ENCODE measurements around the gene STX16. TPM values are rescaled to one million over a fixed set of nuclear protein-coding genes. Genes with fewer than 3 reads are reported as not detected.

The STX16 gene
- total and polyA plus RNA-seq, 2 of the 13 experiments (the other 11 are each of a cell fraction or from before 2014, with no cell fraction given) = 28.0 to 72.7 TPM

- TF ChIP-seq AKAP8 (CRISPR knock-in tag; IDR thresholded peaks at IDR 0.05) (peak; percentile 90; the same call in 1 of the 2 replicates), HBP1 (CRISPR knock-in tag; IDR thresholded peaks at IDR 0.05; ENCODE audit: low read depth) (peak; percentile 99), ATF2 (CRISPR knock-in tag; IDR thresholded peaks at IDR 0.05) (peak; percentile 97), ZMAT3 (CRISPR knock-in tag; conservative IDR thresholded peaks at IDR 0.05) (peak; percentile 99), NRL (CRISPR knock-in tag; IDR thresholded peaks at IDR 0.05; ENCODE audit: borderline replicate concordance) (peak; percentile 99), NFIB (CRISPR knock-in tag; IDR thresholded peaks at IDR 0.05; ENCODE audit: borderline replicate concordance) (no peak), SSRP1 (CRISPR knock-in tag; IDR thresholded peaks at IDR 0.05) (peak; percentile 92; the same call in 1 of the 2 replicates), ZBTB33 (CRISPR knock-in tag; IDR thresholded peaks at IDR 0.05) (peak; percentile 93), ZNF790 (CRISPR knock-in tag; IDR thresholded peaks at IDR 0.05; ENCODE audit: borderline replicate concordance) (peak; percentile 99), NBN (conservative IDR thresholded peaks at IDR 0.05) (no peak), ETV5 (CRISPR knock-in tag; IDR thresholded peaks at IDR 0.05; ENCODE audit: borderline replicate concordance) (peak; percentile 88), WIZ (CRISPR knock-in tag; IDR thresholded peaks at IDR 0.05) (peak; percentile 96), SP4 (CRISPR knock-in tag; IDR thresholded peaks at IDR 0.05) (peak; percentile 96), HMG20A (CRISPR knock-in tag; IDR thresholded peaks at IDR 0.05; ENCODE audit: borderline replicate concordance) (peak; percentile 64; the same call in 1 of the 2 replicates), ATF7 (IDR thresholded peaks at IDR 0.05) (no peak), ATF7 (CRISPR knock-in tag; IDR thresholded peaks at IDR 0.05) (peak; percentile 95), CHD4 (IDR thresholded peaks at IDR 0.05; ENCODE audit: borderline replicate concordance, low read length) (peak; percentile 89; the same call in 1 of the 2 replicates), REPIN1 (CRISPR knock-in tag; IDR thresholded peaks at IDR 0.05; ENCODE audit: borderline replicate concordance, low read depth) (peak; percentile 100), GPBP1L1 (CRISPR knock-in tag; IDR thresholded peaks at IDR 0.05) (no peak), ZFP36L2 (CRISPR knock-in tag; IDR thresholded peaks at IDR 0.05) (no peak; the same call in none of the 2 replicates)
- TF ChIP-seq, protein P1, sequence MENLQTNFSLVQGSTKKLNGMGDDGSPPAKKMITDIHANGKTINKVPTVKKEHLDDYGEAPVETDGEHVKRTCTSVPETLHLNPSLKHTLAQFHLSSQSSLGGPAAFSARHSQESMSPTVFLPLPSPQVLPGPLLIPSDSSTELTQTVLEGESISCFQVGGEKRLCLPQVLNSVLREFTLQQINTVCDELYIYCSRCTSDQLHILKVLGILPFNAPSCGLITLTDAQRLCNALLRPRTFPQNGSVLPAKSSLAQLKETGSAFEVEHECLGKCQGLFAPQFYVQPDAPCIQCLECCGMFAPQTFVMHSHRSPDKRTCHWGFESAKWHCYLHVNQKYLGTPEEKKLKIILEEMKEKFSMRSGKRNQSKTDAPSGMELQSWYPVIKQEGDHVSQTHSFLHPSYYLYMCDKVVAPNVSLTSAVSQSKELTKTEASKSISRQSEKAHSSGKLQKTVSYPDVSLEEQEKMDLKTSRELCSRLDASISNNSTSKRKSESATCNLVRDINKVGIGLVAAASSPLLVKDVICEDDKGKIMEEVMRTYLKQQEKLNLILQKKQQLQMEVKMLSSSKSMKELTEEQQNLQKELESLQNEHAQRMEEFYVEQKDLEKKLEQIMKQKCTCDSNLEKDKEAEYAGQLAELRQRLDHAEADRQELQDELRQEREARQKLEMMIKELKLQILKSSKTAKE (CRISPR knock-in tag; IDR thresholded peaks at IDR 0.05; ENCODE audit: borderline replicate concordance) = peak; percentile 83
Measured at GRCh38 chr20:58650776-58651558, at the start of gene STX16 (continued).
